ENCODE results near the gene RGS1.

Gene RGS1

DNA sequence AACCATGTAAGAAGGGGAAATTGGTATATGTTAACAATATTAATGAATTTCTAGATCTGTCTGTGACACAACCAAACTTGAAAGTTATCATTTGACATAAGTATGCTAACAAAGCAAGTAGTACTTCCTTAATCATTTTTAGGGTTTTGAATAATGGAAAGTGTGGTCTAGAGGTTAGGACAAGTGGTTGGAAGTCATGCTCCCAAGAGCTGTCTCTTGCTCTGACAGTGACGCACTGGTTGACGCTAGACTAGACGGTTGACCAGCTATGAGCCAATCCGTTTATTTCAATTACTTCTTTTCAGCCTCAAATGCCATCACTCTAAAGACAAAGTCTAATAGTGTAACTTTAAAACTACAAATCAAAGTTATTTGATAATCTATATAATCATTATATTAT is 20.7 kb upstream of the RGS1 start:
- no peak for DNase-seq

DNA sequence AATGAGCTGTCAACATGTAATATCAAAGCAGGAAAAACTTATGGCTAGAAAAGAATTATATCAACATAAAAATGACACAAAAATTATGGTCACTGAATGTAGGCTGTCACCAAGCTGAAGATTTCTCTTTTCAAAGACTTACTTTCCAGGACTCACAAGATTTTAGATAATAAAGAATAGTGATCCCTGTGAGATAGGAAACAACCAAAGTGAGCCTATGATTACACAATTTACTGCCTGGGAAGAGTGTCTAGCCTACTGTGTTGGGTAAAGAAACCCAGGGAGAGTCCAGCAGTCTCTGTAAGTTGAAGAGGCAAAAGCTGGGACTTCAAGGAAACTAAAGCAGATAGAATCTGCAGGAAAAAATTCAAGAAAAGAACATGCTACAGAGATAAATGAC is 20.2 kb upstream of the RGS1 start:
- DNase-seq = no peak

DNA sequence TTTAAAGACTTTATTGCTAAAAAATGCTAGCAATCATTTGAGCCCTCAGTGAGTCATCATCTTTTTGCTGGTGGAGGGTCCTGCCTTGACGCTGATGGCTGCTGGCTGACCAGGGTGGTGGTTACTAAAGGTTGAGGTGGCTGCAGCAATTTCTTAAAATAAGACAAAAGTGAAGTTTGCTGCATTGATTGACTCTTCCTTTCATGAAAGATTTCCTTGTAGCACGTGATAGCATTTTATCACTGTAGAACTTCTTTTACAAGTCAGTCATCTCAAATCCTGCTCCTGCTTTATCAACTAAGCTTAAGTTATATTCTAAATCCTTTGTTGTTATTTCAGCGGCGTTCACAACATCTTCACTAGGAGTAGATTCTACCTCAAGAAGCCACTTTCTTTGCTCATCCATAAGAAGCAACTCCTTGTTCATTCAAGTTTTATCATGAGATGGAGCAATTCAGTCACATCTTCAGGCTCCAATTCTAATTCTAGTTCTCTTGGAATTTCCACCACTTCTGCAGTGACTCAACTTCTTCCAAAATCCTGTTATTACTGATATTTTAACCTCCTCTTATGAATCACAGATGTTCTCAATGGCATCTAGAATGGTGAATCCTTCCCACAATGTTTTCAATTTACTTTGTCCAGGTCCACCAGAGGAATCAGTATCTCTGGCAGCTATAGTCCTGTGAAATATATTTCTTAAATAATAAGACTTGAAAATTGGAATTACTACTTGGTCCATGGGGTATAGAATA is 17.6 kb upstream of the RGS1 start:
- no peak for DNase-seq

DNA sequence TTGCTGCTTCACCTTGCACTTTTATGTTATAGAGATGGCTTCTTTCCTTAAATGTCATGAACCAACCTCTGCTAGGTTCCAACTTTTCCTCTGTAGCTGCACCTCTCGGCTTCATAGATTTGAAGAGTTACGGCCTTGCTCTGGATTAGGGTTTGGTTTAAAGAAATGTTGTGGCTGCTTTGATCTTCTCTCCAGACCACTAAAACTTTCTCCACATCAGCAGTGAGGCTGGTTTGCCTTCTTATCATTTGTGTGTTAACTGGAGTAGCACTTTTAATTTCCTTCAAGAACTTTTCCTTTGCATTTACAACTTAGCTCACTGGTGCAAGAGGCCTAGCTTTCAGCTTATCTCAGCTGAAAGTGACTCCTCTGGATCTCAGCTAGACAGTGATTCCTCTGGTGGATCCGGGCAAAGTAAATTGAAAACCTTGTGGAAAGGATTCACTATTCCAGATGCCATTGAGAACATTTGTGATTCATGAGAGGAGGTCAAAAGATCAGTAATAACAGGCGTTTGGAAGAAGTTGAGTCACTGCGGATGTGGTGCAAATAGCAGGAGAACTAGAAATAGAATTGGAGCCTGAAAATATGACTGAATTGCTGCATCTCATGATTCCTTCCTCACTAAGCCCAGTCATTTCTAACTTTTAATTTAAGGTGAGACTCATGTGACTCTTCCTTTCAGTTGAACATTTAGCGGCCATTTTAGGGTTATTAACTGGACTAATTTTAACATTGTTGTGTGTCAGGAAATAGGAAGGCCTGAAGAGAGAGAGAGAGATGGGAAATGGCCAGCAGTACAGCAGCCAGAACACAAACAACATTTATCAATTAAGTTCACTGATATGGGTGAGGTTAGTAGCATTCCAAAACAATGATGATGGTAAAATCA is 16.2 kb upstream of the RGS1 start:
- peak; percentile 61 for DNase-seq

DNA sequence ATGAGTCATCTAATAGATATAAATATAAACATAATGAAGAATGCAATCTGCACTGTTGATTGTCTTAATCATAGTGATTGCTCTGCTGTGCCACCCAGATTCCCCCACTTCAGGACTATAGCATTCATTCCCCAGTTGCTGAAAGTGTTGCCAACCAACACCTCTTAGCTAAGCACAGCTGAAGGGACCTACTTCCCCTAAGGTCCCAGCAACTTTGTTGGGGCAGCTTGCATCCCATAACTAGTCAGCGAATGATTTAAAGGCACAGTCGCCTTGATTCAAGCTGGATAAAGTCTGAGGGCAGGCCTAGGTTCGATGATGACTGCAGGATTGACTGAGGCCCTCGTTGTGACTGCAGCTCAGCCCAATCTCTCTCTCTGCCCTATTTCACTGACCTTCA is 14.3 kb upstream of the RGS1 start:
- DNase-seq = no peak

DNA sequence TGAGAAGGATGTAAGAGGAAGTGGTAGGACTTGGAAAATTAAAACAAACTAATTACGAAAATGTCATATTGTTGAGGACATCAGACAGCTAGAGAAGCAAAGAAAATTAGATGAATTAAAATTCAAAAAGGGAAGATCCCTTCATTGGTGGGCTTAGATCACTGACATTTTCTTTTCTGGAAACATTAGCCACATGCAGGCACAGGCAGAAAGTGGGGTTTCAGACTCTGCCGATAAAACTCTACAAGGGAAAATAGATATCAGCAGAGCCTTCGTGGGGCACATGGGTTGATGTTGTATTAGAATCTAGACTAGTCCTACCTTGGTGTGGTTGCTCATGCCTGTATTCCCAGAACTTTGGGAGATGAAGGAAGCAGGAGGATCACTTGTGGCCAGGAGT is 12.4 kb upstream of the RGS1 start:
- no peak for DNase-seq

DNA sequence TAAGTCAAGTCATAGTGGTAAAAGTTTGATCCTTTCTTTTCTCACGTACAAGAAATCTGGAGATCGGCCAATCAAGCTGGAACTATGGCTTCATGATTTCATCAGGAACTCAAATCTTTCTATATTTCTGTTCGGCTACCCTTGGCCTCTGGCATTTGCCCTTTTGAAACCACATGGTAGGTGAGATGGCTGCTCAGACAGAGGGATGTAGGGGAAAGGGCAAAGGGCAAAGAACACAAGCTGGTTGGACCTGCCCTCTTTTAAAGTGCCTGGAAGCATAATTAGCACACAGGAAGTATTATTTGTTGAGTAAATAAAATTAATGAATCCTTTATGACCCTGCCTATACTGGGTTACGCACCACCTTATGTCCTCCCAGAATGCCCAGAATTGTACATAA is 11.5 kb upstream of the RGS1 start:
- no peak for DNase-seq

DNA sequence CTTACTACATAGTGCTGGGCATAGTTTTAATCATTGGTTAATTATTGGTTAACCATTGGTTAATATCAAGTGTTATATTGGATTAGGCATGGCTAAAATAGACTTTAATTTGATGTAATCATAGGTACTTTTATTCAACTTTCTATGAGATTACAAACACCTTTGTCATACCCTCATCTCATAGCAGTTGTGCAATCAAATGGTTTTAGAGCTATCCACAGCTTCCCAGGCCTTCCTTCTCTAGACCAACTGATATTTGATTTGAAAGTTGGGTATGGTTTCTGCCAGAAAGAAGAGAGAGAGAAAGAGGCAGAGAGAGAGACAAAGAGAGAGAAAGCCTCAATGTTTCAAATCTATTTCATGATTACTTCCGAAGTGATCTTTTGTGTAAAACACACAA is 9.6 kb upstream of the RGS1 start:
- no peak for DNase-seq

DNA sequence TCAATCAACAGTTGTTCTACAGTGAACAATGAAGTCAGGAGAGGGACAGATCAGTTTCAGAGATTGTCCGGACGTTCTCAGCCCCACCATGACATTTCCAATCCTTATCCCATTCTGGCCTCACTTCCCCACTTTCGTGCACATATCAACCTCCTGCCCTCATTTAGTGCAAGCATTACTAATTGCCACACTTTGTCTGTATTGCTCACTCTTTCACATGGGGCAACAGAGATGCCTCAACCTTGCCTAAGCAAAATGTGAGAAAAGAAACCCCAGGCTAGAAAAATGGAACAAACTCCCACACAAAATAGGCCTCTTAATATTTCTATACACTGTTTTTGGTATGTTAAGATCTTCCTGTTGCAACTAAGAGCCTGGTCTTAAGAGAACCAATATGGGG is 8.9 kb upstream of the RGS1 start:
- no peak for DNase-seq

DNA sequence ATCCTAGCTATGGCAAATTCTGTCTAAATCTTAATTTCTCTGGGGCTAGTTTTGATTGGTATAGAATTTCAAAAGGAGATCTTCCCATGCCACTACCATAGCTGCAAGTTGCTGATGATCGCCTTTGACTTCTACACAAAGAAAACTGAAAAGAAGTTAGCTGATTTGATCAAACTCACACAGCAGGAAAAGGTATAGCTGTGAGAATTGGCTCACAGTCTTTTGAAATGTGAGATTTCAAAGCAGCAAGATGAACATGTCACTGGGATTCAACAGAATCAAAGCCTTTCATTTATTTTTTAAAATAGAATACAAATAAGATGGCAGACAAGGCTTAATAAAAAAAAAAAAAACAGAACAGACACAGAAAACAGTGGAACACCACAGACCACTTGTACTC is 7.5 kb upstream of the RGS1 start:
- no peak for DNase-seq

DNA sequence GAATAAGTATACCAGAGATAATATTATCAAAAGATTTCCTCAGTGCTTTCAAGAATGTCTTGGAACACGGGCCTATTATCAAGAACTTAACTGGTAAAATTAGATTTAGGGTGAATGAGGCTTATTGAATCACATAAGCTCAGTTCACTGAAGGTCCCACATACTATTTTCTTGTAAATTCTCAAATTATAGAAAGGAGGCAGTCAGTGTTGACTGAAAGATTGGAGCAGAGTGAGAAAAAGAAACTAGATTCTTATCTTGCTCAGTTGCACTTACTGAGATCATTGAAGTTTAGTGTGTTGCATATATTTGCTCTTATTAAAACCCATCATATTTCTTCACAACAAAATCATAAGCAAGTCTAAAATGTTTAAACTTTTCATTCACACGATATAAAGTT is 3.9 kb upstream of the RGS1 start:
- no peak for DNase-seq

DNA sequence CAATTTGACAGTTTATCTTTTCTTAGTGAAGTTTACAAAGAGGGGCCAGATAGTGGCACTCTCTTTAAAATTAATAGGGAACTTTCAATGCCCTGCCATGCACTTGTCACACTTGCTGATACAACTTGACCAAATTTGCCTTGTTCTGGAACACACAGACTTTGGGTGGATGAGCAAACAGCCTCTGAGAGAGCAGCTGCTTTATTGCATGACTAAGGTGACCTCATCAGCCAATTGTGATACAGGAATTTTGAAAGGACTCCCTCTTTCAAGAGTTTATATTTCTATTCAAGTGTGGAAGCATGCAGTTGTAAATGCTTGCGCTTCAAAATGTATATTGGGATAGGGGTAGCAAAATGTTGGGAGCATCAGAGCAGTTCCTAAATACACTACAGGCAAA is 2.1 kb upstream of the RGS1 start:
- DNase-seq = no peak

DNA sequence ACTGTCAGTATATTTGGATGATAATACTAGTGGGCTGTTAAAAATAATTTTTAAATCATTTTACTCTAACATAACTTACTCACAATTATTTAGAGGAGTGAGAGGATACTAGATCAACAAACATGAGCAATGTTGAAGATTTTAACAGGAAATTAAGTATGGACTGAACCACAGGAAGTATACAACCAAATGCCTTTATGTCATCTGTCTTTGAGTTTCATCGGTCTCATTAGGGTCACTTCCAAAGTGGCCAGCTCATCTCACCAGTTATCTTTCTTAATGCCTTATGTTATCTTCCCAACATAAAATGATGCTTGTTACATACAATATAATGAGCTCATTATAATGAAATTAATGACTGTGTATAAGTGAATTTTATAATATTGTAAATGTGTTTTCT is 1.5 kb upstream of the RGS1 start:
- no peak for DNase-seq

DNA sequence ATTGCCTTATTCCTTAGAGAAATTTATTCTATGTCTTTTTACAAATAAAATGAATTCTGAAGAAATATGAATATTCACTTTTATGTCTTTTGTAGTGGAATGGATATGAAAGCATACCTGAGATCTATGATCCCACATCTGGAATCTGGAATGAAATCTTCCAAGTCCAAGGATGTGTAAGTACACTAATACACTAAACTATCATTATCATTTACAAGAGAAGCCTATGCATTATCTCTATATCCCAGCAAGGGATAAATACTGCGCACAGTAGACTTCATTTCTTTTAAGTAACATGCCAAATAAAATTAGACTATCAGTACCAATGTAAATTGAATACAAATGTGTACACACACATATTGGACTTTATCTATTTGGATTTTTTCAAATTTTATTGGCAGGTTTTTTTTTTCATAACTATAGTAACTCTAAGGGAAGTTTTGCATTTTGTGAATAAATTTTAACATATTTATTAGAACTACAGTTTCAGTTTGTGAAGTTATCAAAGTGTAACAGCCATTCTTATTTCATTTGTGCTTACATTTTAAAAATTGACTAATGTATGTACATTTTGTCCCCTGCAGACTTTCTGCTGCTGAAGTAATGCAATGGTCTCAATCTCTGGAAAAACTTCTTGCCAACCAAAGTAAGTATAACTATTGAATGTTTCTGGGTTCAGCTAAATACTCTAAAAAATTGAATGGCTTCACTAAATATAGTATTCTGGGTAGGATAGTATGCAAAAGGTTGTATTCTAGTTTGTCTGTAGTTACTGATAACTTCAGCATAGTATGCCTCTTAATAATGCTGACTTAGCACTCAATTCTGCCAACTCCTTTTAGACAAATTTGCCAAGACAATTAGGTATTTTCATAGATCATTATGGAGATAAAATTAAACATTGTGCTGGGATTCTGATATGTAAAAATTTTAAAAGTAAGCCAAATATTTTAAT is 894 bp downstream of the RGS1 start:
- DNase-seq = no peak

DNA sequence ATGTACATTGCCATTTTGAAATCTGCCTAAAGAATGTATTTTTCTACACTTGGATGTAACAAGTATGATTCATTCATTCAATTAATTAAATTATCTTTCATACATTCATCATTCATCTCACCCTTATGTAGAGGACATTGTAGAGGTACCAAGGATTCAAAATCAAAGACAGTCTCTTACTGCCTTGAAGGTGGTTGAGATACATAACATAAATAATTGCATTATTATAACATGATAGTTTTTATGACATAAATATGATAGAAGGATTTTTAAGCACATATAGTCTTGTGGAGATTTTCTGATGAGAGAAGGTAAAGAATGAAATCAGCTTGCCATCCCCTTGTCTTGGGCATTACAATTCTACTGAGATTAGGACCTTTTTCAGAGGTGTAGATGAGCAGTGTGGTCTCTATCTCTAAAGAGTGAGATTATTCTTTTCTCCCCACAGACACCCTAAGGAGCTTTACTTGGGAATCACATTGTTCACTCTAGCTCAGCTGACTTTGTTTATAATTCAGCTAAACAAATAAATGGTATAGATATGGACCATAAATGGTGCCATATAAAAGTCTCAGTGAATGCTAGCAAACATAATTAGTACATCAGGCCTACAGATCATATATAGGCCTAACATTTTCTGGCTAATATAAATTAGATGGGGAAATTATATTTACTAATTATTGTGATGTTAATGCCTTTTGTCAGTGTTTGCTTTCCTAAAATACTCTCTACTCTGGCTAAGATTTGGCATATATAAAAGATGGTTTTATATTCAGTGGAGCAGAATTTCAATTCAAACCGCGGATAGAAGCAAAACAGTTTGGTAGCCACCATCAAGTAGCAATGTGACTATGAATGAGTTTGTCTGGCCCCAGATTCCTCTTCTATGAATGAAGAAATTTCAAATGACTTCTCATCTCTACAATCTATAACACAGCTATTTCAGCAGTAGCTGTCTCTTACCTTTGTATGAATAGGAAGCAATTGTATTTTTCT is 1.9 kb downstream of the RGS1 start:
- DNase-seq = no peak

DNA sequence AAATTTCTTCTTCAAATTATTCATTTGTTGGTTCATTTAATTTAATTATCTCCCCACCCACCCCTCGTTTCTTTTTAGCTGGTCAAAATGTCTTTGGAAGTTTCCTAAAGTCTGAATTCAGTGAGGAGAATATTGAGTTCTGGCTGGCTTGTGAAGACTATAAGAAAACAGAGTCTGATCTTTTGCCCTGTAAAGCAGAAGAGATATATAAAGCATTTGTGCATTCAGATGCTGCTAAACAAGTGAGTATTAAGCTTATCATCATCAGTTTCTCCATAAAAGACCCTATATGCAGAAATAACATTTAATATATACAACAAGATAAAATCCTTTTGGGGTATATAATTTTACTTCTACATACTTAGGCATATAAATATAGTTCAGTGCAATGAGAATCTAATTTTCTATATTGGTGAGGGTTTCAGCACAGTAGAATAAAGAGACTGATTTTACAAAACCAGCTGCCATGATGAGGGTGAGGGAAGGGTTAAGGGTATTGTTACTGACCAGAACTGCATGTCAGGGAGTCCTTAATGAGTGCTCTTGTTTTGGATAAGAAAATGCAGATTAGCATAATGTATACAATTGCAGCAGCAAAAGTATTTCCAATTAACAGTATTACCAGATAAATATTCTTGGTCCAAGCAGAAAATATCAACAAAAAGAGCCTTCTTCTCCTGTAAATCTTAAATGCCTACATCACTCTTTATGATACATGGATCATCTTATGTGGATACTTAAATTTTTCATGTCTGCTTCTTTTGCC is 2.8 kb downstream of the RGS1 start:
- DNase-seq = no peak

DNA sequence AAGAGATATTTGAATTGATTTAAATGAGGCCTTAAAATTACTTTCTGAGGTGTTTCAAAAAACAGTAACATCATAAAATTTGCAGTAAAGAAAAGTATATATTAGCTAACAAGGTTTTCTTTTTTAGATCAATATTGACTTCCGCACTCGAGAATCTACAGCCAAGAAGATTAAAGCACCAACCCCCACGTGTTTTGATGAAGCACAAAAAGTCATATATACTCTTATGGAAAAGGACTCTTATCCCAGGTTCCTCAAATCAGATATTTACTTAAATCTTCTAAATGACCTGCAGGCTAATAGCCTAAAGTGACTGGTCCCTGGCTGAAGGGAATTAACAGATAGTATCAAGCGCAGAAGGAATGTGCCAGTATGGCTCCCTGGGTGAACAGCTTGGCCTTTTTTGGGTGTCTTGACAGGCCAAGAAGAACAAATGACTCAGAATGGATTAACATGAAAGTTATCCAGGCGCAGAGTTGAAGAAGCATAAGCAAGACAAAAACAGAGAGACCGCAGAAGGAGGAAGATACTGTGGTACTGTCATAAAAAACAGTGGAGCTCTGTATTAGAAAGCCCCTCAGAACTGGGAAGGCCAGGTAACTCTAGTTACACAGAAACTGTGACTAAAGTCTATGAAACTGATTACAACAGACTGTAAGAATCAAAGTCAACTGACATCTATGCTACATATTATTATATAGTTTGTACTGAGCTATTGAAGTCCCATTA is 3.6 kb downstream of the RGS1 start:
- DNase-seq = peak; percentile 93

DNA sequence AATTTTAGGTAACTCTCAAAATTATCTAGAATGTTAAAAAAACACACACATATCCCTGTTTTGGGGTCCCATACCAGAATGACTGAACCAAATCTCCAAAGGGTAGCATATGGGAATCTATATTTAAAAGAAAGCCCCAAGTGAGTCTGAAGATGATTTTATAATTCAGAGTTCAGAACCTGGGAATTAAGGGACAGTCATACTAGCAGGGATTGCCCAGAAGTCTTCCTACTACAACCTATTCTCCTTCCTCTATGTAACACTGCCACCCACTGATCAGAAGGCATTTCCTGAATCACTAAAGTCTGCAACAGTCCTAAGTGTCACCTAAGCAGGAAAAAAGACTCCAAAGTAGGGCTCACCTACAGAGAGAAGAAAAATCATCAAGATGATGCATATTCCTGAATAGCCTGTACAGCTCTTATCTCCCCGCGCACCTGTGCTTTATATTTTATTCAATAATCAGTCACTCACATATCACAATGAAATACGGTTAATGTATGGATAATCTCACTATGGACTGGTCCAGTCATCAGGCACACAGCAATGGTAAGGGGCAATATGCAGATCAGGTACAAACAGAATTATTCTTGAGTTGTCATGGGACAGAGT is 4.9 kb downstream of the RGS1 start:
- DNase-seq = peak; percentile 61

DNA sequence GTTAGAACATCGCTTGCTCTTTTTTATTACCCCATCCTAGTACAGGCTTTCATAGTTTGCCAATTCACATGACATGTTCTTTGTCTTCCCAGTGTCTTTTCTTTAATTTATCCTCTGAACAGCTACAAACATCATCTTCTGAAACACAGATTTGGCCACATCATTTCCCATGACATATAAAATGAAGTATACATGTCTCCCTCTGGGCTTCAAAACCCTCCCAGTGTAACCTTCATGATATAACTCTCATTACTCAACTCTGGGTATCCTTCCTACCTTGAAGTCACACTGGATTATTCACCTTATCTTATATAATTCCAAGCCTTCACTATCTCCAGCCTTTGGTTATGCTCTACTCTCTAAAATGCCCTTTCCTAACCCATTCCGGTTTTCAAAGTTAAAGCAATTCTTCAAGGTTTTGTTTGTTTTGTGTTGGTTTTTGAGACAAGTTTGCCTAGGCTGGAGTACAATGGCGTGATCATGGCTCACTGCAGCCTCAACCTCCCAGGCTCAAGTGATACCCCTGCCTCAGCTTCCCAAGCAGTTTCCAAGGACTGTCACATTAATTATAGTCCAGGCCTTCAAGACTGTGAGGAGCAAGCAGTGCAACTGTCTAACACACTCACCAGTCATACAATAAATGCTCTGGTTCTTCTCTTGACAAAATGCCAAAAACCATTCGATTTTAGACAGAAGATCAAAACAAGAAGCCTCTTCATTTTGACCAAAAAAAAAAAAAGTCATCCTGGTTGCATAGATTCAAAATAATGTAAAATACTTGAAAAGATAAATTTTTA is 5.8 kb downstream of the RGS1 start:
- DNase-seq = no peak

All from islet precursor cell (in vitro differentiated cells).